ENCODE measurements around the gene PGC. TPM values are rescaled to one million over a fixed set of nuclear protein-coding genes. Genes with fewer than 3 reads are reported as not detected.

PGC gene
- total and polyA plus RNA-seq, 2 of the 8 experiments (the other 6 are each of a cell fraction or from before 2014, with no cell fraction given) = 0.09 TPM; not detected in 1

GRCh38 chr6:41694815-41695526, 52.2 kb downstream of the PGC start:
- H4K20me1 ChIP-seq (replicated peaks in 1 of 2; ENCODE audit: control insufficient read depth in 1 of 2, insufficient read depth in 2 of 2, low read length in 2 of 2) = no peaks in the 10 kb centered on the region
- ChIA-PET POLR2A (ENCODE audit: partially characterized antibody) (no interaction called here), CTCF (ENCODE audit: partially characterized antibody) (interaction anchor here (0.6 to 14.1 kb wide), 16 partner anchors 9 to 338 kb away, joined by 3 to 181 read pairs (median 5); no protein-coding TSS in a partner anchor)
- H2BK20ac ChIP-seq (ENCODE audit: low read length) = no peak overlapping the region
- no peaks in the 10 kb centered on the region; a peak in 1 of 7 replicates for H3K27me3 ChIP-seq (replicated peaks in 1 of 4; ENCODE audit: control insufficient read depth in 3 of 4, extremely low read depth in 1 of 4, insufficient read depth in 3 of 4, low read length in 3 of 4)
- no peaks in the 10 kb centered on the region for H3K9me3 ChIP-seq (ENCODE audit: insufficient read depth in 2 of 2, low read depth in 1 of 2, low read length in 1 of 2)
- no peak overlapping the region for H3K14ac ChIP-seq (ENCODE audit: insufficient read length)
- no peak overlapping the region for H3K18ac ChIP-seq (ENCODE audit: extremely low read depth, low read length)
- no peaks in the 10 kb centered on the region for H3K4me1 ChIP-seq (replicated peaks in 1 of 4; ENCODE audit: control insufficient read depth in 3 of 4, insufficient read depth in 4 of 4, low read length in 3 of 4)
- no peak overlapping the region for H3K23ac ChIP-seq (ENCODE audit: insufficient read length)
- H2AK5ac ChIP-seq (ENCODE audit: low read depth, low read length) = no peak overlapping the region
- no peak for DNase-seq (ENCODE audit: low read depth in 1 of 2, low spot score in 2 of 2)
- no peak overlapping the region for H2BK15ac ChIP-seq (ENCODE audit: low read length)
- no peak overlapping the region for H3K56ac ChIP-seq (replicated peaks; ENCODE audit: insufficient read length, low read depth, low read length)
- H3K27ac ChIP-seq (ENCODE audit: low read depth, low read length) = no peak overlapping the region
- H3K4me2 ChIP-seq (ENCODE audit: insufficient read depth in 1 of 2, low read depth in 2 of 2, low read length in 2 of 2) = no peak overlapping the region
- no peaks in the 10 kb centered on the region for H3K79me1 ChIP-seq (ENCODE audit: low read depth, low read length)
- no peak overlapping the region for H2BK5ac ChIP-seq (ENCODE audit: low read depth, low read length)
- H2BK120ac ChIP-seq (replicated peaks; ENCODE audit: low read depth, low read length) = no peak overlapping the region
- no peaks in the 10 kb centered on the region for H3K79me2 ChIP-seq (ENCODE audit: control insufficient read depth in 1 of 2, insufficient read depth in 2 of 2, low read length in 2 of 2)
- no peak overlapping the region for H2AFZ ChIP-seq (ENCODE audit: low read length)
- H3K9ac ChIP-seq (replicated peaks in 1 of 4; ENCODE audit: extremely low read depth in 1 of 4, low read depth in 3 of 4, low read length in 3 of 4) = no peak overlapping the region
- H2BK12ac ChIP-seq (ENCODE audit: low read depth, low read length) = no peak overlapping the region
- H4K5ac ChIP-seq (ENCODE audit: insufficient read length, low read depth, low read length) = no peak overlapping the region
- WGBS, 2 experiments (ENCODE audit: extremely low coverage in 1 of 2, insufficient coverage in 1 of 2, insufficient read length in 1 of 2, insufficient replicate concordance in 2 of 2, low coverage in 1 of 2, low lambda C conversion rate in 2 of 2, missing lambda C conversion rate in 1 of 2) = 74% methylated on average over 6 of the region's 6 CpGs; no CpG with 5 or more reads in 1 of the 2 experiments
- H3K23me2 ChIP-seq (ENCODE audit: low read depth, low read length) = no peaks in the 10 kb centered on the region
- H3K4me3 ChIP-seq (ENCODE audit: extremely low read depth in 1 of 4, insufficient read depth in 2 of 4, low read depth in 3 of 4, low read length in 4 of 4) = no peak overlapping the region
- H4K91ac ChIP-seq (replicated peaks; ENCODE audit: insufficient read length, low read length) = no peak overlapping the region
- FAIRE-seq = no peak
- TF ChIP-seq SRF (IDR thresholded peaks at IDR 0.05; ENCODE audit: low read depth, low read length) = no peak
- no peak for TF ChIP-seq EP300 (IDR thresholded peaks at IDR 0.05; ENCODE audit: borderline replicate concordance in 1 of 2, low read depth in 2 of 2, low read length in 2 of 2)
- no peak for TF ChIP-seq CHD2 (IDR thresholded peaks at IDR 0.05; ENCODE audit: low read length)
- TF ChIP-seq PHF8 (conservative IDR thresholded peaks at IDR 0.05; ENCODE audit: low read depth, low read length) = no peak
- no peak for TF ChIP-seq HDAC6 (IDR thresholded peaks at IDR 0.05; ENCODE audit: low read depth, low read length)
- TF ChIP-seq CBX8 (IDR thresholded peaks at IDR 0.05; ENCODE audit: borderline replicate concordance, low read depth, low read length) = no peak
- TF ChIP-seq POLR2A (IDR thresholded peaks at IDR 0.05; ENCODE audit: control extremely low read depth in 1 of 2, low read depth in 2 of 2, low read length in 2 of 2) = no peak
- no peak for TF ChIP-seq SP2 (IDR thresholded peaks at IDR 0.05; ENCODE audit: low read length)
- TF ChIP-seq SP1 (IDR thresholded peaks at IDR 0.05; ENCODE audit: low read depth, low read length) = no peak
- no peak for TF ChIP-seq NRF1 (IDR thresholded peaks at IDR 0.05; ENCODE audit: low read depth, low read length)
- no peaks in the 10 kb centered on the region for H3K36me3 ChIP-seq (ENCODE audit: control insufficient read depth in 2 of 4, insufficient read depth in 4 of 4, low read length in 3 of 4)
- no peak overlapping the region for H4K8ac ChIP-seq (ENCODE audit: extremely low read depth, insufficient read depth, low read length)
- H3K4ac ChIP-seq (replicated peaks; ENCODE audit: insufficient read length, low read depth, low read length) = no peak overlapping the region

Measured in H1 (cell line).